ENCODE data around the gene KANSL2.
"Not testable (repeated sequence)": the region's sequence is repeated elsewhere in the genome, so short reads cannot be mapped to it uniquely, and the experiment has no call there.

The KANSL2 gene

DNA sequence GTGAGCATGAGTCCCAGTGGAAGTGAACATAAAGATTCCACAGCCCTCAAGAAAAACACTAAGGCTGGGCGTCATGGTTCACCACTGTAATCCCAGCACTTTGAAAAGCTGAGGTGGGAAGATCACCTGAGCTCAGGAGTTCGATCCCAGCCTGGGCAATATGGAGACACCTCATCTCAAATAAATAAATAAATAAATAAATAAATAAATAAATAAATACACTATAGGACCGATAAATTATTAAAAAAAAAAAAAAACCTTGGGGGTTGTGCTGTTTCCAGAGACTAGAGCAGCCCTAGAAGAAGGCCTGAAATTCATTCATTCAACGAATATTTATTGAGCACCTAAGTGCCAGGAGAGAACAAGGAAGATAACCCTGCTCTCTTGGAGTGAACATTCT is 1.5 kb upstream of the KANSL2 start:
- DNase-seq, result no peak

DNA sequence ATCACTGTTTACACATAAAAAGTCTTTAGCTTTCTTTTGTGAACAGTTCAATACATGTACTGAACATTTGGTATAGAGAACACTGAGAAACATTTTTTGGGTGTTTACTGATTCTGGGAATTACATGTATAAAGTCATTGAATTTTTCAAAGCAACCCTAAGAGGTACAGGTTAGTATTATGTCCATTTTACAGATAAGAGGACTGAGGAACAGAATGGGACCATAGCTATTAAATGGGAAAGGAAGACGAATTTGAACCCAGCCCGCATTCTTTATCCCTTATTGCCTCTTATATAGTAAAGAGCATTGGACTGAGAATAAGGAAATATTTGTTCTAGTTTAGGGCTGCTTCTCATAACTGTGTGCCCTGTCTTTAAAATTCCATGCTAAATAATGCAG is 889 bp upstream of the KANSL2 start:
- DNase-seq, result no peak

DNA sequence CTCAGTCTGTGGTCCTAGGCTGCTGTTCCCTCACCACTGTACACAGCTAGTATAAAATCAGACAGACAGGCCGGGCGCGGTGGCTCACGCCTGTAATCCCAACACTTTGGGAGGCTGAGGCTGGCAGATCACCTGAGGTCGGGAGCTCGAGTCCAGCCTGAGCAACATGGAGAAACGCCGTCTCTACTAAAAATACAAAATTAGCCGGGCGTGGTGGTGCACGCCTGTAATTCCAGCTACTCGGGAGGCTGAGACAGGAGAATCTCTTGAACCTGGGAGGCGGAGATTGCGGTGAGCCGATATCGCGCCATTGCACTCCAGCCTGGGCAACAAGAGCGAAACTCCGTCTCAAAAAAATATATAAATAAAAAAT is 481 bp upstream of the KANSL2 start:
- not testable (repeated sequence) for DNase-seq

GRCh38 chr12:48681399-48681709 is 684 bp downstream of the KANSL2 start:
- DNase-seq, result peak; percentile 34

GRCh38 chr12:48680861-48681260 is 1.2 kb downstream of the KANSL2 start:
- DNase-seq, result no peak

DNA sequence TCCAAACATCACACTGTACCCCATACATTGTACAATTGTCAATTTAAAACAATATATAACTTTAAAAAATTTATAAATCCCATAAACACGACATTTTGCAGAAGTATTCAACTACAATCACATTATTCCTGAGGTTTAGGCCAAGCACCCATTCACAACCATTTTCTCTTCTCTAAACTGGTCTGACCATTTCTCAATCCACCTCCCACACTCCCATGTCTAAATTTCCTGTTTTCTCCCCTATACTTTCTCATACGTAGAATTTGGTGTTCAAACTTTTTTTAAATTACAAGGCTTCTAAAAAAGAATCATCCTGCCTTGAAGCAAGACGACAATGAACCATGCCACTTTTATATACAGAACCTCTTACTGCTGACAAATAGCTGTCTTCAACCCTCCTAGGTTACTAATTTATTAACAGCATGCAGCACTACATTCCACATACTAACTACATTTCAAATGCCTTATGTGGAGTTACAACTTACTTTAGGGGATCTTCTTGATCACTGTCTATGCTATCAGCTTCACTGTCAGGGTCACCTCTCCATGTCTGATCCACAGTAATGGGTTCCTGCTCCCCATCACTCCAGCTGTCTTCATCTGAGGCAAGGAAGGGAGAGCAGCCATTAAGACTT is 3.4 kb downstream of the KANSL2 start:
- DNase-seq, result no peak

DNA sequence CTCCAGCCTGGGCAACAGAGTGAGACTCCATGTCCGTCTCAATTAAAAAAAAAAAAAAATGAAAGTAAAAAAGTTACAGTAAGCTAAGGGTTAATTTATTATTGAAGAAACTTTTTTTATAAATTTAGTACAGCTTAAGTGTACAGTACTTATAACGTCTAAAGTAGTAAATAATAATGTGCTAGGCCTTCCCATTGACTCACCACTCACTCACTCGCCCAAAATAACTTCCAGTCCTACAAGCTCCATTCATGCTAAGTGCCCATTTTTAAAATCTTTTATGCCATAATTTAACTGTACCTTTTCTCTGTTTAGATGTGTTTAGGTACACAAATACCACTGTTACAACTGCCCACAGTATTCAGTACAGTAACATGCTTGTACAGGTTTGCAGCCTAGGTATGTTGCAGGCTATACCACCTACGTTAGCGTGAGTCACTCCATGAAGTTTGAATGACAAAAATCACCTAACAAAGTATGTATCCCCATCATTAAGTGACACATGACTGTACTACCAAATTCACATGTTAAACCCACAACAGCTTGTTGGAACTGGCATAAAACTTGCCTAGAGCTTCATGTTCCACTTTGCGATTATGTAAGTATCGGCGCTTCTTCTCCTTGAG is 10.7 kb downstream of the KANSL2 start:
- no peak for DNase-seq

GRCh38 chr12:48668996-48669395 is 13.0 kb downstream of the KANSL2 start:
- no peak for DNase-seq

DNA sequence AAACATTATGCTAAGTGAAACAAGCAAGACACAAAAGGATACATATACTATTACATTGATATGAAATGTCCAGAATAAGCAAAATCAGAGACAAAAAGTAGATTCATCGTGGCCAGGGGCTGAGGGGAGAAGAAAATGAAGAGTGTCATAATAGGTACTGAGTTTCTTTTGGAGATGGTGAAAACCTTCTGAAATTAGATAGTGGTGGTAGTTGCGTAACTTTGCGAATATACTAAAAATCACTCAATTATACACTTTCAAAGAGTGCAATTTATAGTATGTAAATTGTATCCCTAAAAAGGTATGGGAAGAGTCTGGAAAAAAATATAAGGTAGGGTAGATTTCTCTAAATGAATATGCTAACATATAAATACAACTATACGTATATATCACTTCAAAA is 22.2 kb downstream of the KANSL2 start:
- DNase-seq, result no peak

- no peak for DNase-seq
Observed at GRCh38 chr12:48651681-48652080, 30.4 kb downstream of the KANSL2 start.

DNA sequence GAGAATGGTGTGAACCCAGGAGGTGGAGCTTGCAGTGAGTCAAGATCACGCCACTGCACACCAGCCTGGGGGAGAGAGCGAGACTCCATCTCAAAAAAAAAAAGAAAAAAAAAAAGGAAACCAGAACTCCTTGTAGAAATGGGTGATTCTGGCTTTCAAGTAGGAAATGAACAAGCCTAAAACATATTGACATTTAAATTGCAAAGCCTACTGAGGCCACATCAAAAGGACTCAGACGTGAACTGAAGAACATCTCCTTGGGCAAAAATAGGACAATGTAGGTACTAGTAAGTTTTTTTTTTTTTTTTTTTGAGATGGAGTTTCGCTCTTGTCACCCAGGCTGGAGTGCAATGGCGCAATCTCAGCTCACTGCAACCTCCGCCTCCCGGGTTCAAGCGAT is 36.7 kb downstream of the KANSL2 start:
- not testable (repeated sequence) for DNase-seq

DNA sequence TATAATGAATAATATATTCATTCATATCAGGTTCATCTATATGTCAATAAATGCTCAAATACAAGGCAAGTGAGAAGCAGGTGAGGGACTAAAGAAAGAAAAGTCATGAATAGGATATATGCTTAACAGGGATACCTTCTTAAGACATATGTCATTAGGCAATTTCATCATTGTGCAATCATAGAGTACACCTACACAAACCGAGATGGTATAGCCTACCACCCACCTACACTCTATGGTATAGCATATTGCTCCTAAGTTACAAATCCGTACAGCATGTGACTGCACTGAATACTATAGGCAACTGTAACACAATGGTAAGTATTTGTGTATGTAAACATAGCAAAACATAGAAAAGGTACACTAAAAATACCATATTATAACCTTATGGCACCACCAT is 39.0 kb downstream of the KANSL2 start:
- no peak for DNase-seq

DNA sequence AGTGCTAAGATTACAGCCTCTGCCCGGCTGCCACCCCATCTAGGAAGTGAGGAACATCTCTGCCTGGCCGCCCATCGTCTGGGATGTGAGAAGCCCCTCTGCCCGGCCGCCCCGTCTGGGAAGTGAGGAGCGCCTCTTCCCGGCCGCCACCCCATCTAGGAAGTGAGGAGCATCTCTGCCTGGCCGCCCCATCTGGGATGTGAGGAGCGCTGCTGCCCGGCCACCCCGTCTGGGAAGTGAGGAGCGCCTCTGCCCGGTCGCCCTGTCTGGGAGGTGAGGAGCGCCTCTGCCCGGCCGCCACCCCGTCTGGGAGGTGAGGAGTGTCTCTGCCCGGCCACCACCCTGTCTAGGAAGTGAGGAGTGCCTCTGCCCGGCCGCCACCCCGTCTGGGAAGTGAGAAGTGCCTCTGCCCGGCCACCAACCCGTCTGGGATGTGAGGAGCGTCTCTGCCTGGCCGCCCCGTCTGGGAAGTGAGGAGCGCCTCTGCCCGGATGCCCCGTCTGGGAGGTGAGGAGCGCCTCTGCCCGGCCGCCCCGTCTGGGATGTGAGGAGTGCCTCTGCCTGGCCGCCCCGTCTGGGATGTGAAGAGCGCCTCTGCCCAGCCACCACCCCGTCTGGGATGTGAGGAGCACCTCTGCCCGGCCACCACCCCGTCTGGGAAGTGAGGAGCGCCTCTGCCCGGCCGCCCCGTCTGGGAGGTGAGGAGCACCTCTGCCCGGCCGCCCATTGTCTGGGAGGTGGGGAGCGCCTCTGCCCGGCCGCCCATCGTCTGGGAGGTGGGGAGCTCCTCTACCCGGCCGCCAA is 40.1 kb downstream of the KANSL2 start:
- DNase-seq, result not testable (repeated sequence)

DNA sequence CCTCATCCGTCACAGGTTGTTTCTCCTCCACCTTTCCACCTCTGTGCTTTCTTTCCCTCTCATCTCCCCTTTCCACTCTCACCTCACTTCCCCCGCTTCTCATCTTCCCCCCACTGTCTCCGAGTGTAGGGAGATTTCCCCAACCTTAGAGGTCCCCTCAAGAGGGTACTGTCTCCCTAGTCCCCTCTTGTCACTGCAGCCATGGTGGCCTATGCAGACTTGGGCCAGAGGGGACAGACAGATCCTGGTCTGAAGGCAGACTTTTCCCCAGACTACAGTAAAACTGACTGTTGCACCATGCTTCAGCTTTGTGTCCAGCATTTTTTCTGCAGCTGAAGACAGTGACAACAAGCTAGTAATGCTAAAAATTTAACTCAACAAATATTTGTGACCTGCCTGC is 41.2 kb downstream of the KANSL2 start:
- no peak for DNase-seq

GRCh38 chr12:48640428-48640827 is 41.6 kb downstream of the KANSL2 start:
- no peak for DNase-seq

- DNase-seq, result no peak
Observed at GRCh38 chr12:48631071-48631470, 51.0 kb downstream of the KANSL2 start.

DNA sequence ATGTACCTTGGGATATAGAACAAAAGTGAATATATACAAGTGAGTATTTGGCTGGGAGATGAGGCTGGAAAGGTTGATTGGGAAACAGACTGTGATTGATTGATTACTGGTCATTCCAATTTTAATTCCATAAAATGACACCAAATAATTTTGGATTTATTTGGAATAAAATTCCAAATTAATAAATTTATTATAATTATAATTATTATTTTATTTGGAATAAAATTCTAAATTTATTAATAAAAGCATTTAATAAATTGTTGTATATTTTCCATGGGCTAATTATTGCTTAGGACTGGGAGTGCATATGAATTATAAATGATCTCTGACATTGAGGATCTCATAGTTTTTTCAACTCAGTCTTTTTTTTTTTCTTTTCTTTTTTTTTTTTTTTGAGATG is 51.7 kb downstream of the KANSL2 start:
- DNase-seq, result no peak

GRCh38 chr12:48629541-48629940 is 52.5 kb downstream of the KANSL2 start:
- DNase-seq, result no peak

DNA sequence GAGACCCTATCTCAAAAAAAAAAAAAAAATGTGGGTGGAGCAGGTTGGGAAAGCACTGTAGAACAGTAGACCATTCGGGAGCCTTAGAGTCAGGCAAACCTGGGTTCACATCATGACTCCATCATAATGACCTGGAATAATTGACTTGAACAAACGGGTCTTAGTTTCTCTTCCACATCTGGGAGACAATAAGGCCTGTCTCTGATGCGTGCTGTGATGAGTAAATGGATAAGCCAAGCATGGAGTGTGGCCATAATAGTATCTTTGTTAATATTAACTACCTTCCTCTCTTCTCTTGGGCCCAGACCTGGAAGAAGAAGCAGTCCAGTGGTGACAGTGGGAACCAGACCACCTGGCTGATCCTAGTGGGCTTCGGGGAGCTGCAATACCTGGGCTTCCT is 54.5 kb downstream of the KANSL2 start:
- no peak for DNase-seq

- DNase-seq, result not testable (repeated sequence)
Observed at GRCh38 chr12:48622997-48623396, 59.0 kb downstream of the KANSL2 start.

DNA sequence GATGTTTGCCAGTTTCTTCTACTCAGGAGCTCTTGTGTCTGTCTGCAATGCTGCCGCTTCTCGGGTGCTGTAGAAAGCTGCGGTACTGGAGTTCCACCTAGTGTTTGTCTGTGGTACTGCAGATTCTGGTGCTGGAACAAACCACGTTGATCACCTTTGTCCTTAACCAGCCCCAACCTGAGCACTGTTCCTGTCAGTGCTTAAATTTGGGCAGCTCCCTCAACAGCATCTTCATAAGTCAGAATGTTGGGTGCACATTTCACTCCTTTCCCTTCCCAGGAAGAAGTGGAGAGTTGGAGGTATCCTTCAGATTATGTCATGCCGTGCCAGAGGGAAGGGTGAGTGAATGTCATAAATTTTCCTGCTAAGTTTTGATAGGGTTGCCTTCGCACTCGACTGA is 63.5 kb downstream of the KANSL2 start:
- DNase-seq, result peak; percentile 76

DNA sequence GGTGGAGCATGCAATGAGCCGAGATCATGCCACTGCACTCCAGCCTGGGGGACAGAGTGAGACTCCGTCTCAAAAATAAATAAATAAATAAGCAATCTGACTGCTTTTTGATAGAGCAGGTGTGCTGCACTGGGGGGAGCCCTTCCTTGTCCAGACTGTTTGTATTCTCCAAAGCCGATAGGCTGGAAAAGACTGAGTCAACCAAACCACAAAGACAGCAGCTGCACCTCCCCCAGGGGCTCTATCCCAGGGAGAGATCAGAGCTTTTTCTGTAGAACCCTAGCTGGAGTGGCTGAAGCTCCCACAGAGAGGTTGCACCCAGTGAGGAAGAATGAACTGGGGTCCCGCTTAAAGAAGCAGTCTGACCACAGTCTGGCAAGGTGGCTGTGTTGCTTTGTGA is 66.4 kb downstream of the KANSL2 start:
- no peak for DNase-seq

GRCh38 chr12:48613321-48613720 is 68.7 kb downstream of the KANSL2 start:
- DNase-seq, result no peak

All from activated CD4-positive, alpha-beta T cell treated with anti-CD3 and anti-CD28 coated beads, Interleukin-10, Interleukin-2, amounts not matched to agents 100 ng/mL and 50 ng/mL, durations not matched to agents 16 hours and 8 hours (primary cell).